AG09319 (cell line): ENCODE measurements around the gene NR1D2.

ENCODE experiments used
- DNase-seq: peaks from one replicate; pipeline ENCODE4 v3.0.0-alpha.2; 2010; ENCODE audit warnings: low read depth; ENCODE audit errors: extremely low read depth
- TF ChIP-seq, protein P1 (sequence below): IDR thresholded peaks from 2 replicates; pipeline ENCODE4 v1.5.1; 2011; ENCODE audit warnings: low read depth, mild to moderate bottlenecking, inconsistent platforms, low read length, moderate library complexity

NR1D2 gene

GRCh38 chr3:23993556-23994243 is 48.6 kb downstream of the NR1D2 start:
- TF ChIP-seq, protein P1, sequence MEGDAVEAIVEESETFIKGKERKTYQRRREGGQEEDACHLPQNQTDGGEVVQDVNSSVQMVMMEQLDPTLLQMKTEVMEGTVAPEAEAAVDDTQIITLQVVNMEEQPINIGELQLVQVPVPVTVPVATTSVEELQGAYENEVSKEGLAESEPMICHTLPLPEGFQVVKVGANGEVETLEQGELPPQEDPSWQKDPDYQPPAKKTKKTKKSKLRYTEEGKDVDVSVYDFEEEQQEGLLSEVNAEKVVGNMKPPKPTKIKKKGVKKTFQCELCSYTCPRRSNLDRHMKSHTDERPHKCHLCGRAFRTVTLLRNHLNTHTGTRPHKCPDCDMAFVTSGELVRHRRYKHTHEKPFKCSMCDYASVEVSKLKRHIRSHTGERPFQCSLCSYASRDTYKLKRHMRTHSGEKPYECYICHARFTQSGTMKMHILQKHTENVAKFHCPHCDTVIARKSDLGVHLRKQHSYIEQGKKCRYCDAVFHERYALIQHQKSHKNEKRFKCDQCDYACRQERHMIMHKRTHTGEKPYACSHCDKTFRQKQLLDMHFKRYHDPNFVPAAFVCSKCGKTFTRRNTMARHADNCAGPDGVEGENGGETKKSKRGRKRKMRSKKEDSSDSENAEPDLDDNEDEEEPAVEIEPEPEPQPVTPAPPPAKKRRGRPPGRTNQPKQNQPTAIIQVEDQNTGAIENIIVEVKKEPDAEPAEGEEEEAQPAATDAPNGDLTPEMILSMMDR: no peak
- DNase-seq: no peak

DNA sequence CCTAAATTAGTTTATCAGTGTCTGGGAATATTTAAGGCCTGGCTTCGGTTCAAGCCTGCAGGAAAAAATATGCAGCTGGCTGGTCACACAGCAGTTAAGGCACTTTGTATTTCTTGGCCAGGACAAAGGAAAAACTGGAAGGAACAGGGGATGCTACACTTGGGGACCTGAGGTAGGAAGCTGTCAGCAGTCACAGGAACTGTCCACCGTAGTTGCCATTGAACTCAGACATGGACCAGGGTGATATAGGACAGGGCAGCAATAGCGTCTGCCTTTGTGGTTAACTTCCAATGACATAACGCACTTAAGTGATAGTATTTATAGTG is 49.1 kb downstream of the NR1D2 start:
- TF ChIP-seq, protein P1: no peak
- no peak for DNase-seq

GRCh38 chr3:23995219-23995618 is 50.1 kb downstream of the NR1D2 start:
- DNase-seq: no peak
- TF ChIP-seq, protein P1: no peak

GRCh38 chr3:23996095-23996524 is 51.0 kb downstream of the NR1D2 start:
- DNase-seq: no peak
- TF ChIP-seq, protein P1: no peak

DNA sequence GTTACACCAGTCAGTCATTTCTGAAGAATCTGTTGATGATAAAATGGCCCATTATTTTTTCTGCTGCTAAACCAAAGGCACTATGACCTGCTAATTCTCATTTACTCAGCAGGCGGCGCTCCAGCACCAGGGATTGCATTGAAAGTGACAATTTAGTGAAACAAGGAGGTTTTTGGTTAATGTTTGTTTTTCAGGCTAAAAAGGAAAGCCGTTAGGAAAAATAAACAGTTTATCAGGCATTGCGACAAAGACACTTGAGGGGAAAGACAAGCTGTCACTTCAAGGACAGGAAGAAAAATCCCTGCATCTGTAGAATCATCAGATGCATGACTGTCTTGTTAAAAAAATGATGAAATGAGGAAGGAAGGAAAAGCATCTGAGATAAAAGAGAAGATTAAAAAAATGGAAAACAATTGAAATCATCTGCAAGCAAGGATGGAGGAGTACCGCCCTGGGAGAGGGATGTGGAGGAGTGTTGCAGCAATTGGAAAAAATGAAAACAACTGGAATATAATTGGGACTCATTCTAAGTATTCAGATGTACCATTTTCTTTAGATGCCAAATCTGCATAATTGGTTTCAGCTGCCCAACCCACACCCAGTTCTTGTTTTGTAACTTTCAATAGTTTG is 54.0 kb downstream of the NR1D2 start:
- TF ChIP-seq, protein P1: peak; percentile 89
- peak; percentile 48 for DNase-seq

DNA sequence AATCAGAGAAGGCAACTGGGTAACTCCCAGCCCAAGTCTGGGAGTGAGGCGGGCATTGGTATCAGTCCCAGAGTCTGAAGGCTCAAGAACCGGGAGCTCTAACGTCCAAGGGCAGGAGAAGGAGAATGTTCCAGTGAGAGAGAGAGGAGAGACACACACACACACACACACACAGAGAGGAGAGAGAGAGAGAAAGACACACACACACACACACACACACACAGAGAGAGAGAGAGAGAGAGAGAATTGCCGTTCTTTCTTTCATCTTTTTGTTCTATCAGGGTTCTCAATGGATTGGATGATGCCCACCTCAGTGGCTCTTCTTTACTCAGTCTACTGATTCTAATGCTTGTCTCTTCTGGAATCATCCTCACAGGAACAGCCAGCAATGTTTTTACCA is 57.0 kb downstream of the NR1D2 start:
- DNase-seq: no peak
- TF ChIP-seq, protein P1: no peak

DNA sequence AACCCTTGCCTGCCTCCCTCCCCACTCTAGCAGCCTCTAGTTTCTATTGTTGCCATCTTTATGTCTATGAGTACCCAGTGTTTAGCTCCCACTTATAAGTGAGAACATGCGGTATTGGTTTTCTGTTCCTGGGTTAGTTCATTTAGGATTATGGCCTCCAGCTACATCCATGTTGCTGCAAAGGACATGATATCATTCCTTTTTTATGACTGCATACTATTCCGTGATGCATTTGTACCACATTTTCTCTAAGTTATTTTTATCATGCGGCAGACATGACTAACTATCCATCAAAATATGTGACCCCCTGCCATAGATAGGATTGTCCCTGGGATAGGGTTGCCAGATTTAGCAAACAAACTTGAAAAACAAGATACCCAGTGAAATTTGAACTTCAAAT is 58.4 kb downstream of the NR1D2 start:
- DNase-seq: no peak
- TF ChIP-seq, protein P1: no peak
